CD8-positive, alpha-beta memory T cell (primary cell): ENCODE data around the gene CDK4. TPM values are rescaled to one million over a fixed set of nuclear protein-coding genes. Genes with fewer than 3 reads are reported as not detected.

Source experiments
- CTCF ChIA-PET: fragments of 350-600 bp; sonication (Branson Sonifier 250); formaldehyde crosslinking; loops from one replicate; lab custom pipeline; 2021; ENCODE audit warnings: antibody characterized with exemption; lab: Charles Lee
- POLR2A ChIA-PET: fragments of 350-600 bp; sonication (Branson Sonifier 250); formaldehyde crosslinking; loops from one replicate; lab custom pipeline; 2021; ENCODE audit warnings: antibody characterized with exemption; lab: Charles Lee
- DNase-seq, 5 donors: peaks; one replicate each; pipeline versions ENCODE4 v3.0.0 to v3.0.0-alpha.2; 2020 to 2022; ENCODE audit warnings: mixed read lengths in 1 of 5
- H3K27ac ChIP-seq: one replicate; pipeline ENCODE4 v1.7.0; 2013; ENCODE audit warnings: low read depth, mild to moderate bottlenecking, low read length, moderate library complexity
- H3K27me3 ChIP-seq: 2 replicates; pipeline ENCODE4 v1.7.0; 2013; ENCODE audit warnings: low read length, mild to moderate bottlenecking; ENCODE audit not compliant: insufficient read depth, poor library complexity, severe bottlenecking
- H3K36me3 ChIP-seq: 2 replicates; pipeline ENCODE4 v1.7.0; 2013; ENCODE audit warnings: mild to moderate bottlenecking, low read length, moderate library complexity; ENCODE audit not compliant: insufficient read depth
- H3K4me1 ChIP-seq: 2 replicates; pipeline ENCODE4 v1.7.0; 2013; ENCODE audit warnings: mild to moderate bottlenecking, low read length, moderate library complexity; ENCODE audit not compliant: insufficient read depth
- H3K4me3 ChIP-seq: 2 replicates; pipeline ENCODE4 v1.7.0; 2013; ENCODE audit warnings: mild to moderate bottlenecking, low read length
- H3K9me3 ChIP-seq: 2 replicates; pipeline ENCODE4 v1.7.0; 2013; ENCODE audit warnings: mild to moderate bottlenecking, low read length
- H3K27ac Mint-ChIP-seq, 8 donors: one replicate each; pipeline ENCODE4 v1.8.0; 2020 to 2021; ENCODE audit warnings: mixed read lengths in 8 of 8, mild to moderate bottlenecking in 6 of 8, inconsistent platforms in 3 of 8, moderate library complexity in 3 of 8
- H3K27me3 Mint-ChIP-seq, 2 donors: one replicate each; pipeline ENCODE4 v1.8.0; 2020 to 2021; ENCODE audit warnings: mixed read lengths in 2 of 2, mild to moderate bottlenecking in 1 of 2, moderate library complexity in 1 of 2
- H3K36me3 Mint-ChIP-seq, 3 donors: one replicate each; pipeline ENCODE4 v1.8.0; 2020 to 2021; ENCODE audit warnings: mixed read lengths in 3 of 3, inconsistent platforms in 1 of 3, mild to moderate bottlenecking in 1 of 3
- H3K4me1 Mint-ChIP-seq, 3 donors: one replicate each; pipeline ENCODE4 v1.8.0; 2020 to 2021; ENCODE audit warnings: mixed read lengths in 3 of 3, inconsistent platforms in 1 of 3, mild to moderate bottlenecking in 1 of 3
- H3K4me3 Mint-ChIP-seq, 7 donors: one replicate each; pipeline ENCODE4 v1.8.0; 2020 to 2021; ENCODE audit warnings: mixed read lengths in 7 of 7, mild to moderate bottlenecking in 6 of 7, moderate library complexity in 4 of 7, inconsistent platforms in 2 of 7
- H3K9me3 Mint-ChIP-seq, 5 donors: one replicate each; pipeline ENCODE4 v1.8.0; 2020 to 2022; ENCODE audit warnings: mixed read lengths in 5 of 5, mild to moderate bottlenecking in 3 of 5, moderate library complexity in 2 of 5, inconsistent platforms in 1 of 5
- polyA plus RNA-seq: library from polyadenylated mRNA; unstranded; fragments of 300-500 nt; fragmentation: Illumina TruSeq; gene quantifications from one replicate; pipeline ENCODE4 v1.2.3, GENCODE V29; 2021
- total RNA-seq, 2 experiments: library from RNA; stranded (reverse); gene quantifications; one replicate each; pipeline ENCODE4 v1.2.3, GENCODE V29; 2021

The CDK4 gene
- total and polyA plus RNA-seq, 3 experiments from 2014 or later = 76.0 to 304 (median 268) TPM

DNA sequence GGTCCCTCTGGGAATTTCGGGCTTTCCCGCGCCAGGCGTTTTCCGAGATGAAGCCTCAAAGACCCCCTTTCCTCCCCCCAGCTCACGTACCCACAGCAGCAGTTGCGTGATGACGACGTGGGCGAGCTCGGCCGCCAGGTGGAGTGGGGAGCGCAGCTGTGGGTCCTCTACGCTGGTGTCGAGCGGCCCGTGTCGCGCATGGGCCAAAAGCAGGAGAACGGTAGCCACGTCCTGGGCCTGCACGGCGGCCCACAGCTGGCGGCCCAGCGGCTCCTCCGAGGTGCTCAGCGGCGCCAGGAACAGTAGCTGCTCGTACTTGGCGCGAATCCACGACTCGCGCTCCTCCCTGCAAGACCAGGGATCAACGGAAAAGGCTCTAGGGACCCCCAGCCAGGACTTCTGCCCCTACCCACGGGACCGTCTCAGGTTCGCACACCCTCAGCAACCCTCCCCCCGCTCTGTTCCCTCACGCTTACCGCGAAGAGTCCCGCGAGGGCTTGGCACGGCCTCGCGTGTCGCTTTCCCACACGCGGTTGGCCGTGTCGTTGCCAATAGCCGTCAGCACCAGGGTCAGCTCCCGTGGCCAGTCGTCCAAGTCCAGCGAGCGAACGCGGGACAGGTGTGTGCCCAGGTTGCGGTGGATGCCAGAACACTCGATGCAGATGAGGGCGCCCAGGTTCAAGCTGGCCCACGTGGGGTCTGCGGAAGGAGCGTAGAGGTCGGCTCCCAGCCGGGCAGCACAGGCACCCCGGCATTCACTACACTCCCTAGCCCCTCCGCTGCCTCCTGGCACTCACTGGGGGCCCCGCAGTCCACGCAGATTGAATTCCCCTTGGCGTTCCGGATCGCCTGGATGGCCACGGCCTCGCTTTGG is 25.0 kb downstream of the CDK4 start:
- Mint-ChIP-seq H3K4me3 (no peak overlapping the region), H3K9me3 (no peaks in the 10 kb centered on the region), H3K4me1 (peaks cover 9 to 26% (median 15%) of the 10 kb centered on the region in 3 donors), H3K27ac (no peak overlapping the region), H3K36me3 (peaks cover 5 to 61% (median 11%) of the 10 kb centered on the region in 3 donors), H3K27me3 (peaks cover 0 to 1% of the 10 kb centered on the region in 2 donors)
- Histone ChIP-seq H3K27ac (no peak overlapping the region), H3K27me3 (no peaks in the 10 kb centered on the region), H3K9me3 (no peaks in the 10 kb centered on the region), H3K4me3 (no peak overlapping the region), H3K36me3 (peaks cover 36% of the 10 kb centered on the region), H3K4me1 (no peaks in the 10 kb centered on the region)
- ChIA-PET CTCF (interaction anchor here (1.8 to 3.0 kb wide), 2 partner anchors 14 to 18 kb away, joined by 5 to 11 read pairs; partner anchors contain the start of gene TSPAN31), POLR2A (interaction anchor here (0.5 kb wide), 1 partner anchor 1602 kb away, joined by 4 read pairs; no protein-coding TSS in a partner anchor)
- DNase-seq = no peak

GRCh38 chr12:57726151-57726883 is 25.8 kb downstream of the CDK4 start:
- peaks cover 0 to 1% of the 10 kb centered on the region in 2 donors for H3K27me3 Mint-ChIP-seq
- Histone ChIP-seq H3K36me3 (peaks cover 28% of the 10 kb centered on the region), H3K9me3 (no peaks in the 10 kb centered on the region), H3K4me3 (no peak overlapping the region), H3K27ac (no peak overlapping the region), H3K4me1 (no peaks in the 10 kb centered on the region), H3K27me3 (no peaks in the 10 kb centered on the region)
- ChIA-PET POLR2A (interaction anchor here (0.5 kb wide), 1 partner anchor 79 kb away, joined by 3 read pairs; no protein-coding TSS in a partner anchor), CTCF (interaction anchor here (1.8 to 3.0 kb wide), 2 partner anchors 15 to 18 kb away, joined by 5 to 11 read pairs; partner anchors contain the start of gene TSPAN31)
- peaks cover 9 to 29% (median 15%) of the 10 kb centered on the region in 3 donors for H3K4me1 Mint-ChIP-seq
- DNase-seq = peak in 1 of 5 donors; percentile 18
- peaks cover 9 to 59% (median 9%) of the 10 kb centered on the region in 3 donors for H3K36me3 Mint-ChIP-seq
- no peaks in the 10 kb centered on the region for H3K9me3 Mint-ChIP-seq
- H3K27ac Mint-ChIP-seq = no peak overlapping the region
- H3K4me3 Mint-ChIP-seq = peak overlapping the region in 1 of 7 donors; percentile 58

GRCh38 chr12:57725851-57726150 is 26.3 kb downstream of the CDK4 start:
- ChIA-PET CTCF (interaction anchor here (1.8 to 3.0 kb wide), 2 partner anchors 16 to 19 kb away, joined by 5 to 11 read pairs; partner anchors contain the start of gene TSPAN31), POLR2A (no interaction called here)
- Mint-ChIP-seq H3K27me3 (peaks cover 0 to 1% of the 10 kb centered on the region in 2 donors), H3K4me1 (peaks cover 9 to 29% (median 15%) of the 10 kb centered on the region in 3 donors), H3K4me3 (peak overlapping the region in 1 of 7 donors; percentile 58), H3K27ac (no peak overlapping the region), H3K36me3 (peaks cover 7 to 59% (median 9%) of the 10 kb centered on the region in 3 donors), H3K9me3 (no peaks in the 10 kb centered on the region)
- Histone ChIP-seq H3K4me3 (no peak overlapping the region), H3K9me3 (no peaks in the 10 kb centered on the region), H3K4me1 (no peaks in the 10 kb centered on the region), H3K36me3 (peaks cover 23% of the 10 kb centered on the region), H3K27ac (no peak overlapping the region), H3K27me3 (no peaks in the 10 kb centered on the region)
- DNase-seq = no peak

- DNase-seq = no peak
- Histone ChIP-seq H3K36me3 (peaks cover 20% of the 10 kb centered on the region), H3K4me1 (no peaks in the 10 kb centered on the region), H3K4me3 (no peak overlapping the region), H3K27ac (no peak overlapping the region), H3K27me3 (no peaks in the 10 kb centered on the region), H3K9me3 (no peaks in the 10 kb centered on the region)
- H3K27ac Mint-ChIP-seq = peak overlapping the region; percentile 35 to 98 (median 84)
- H3K4me3 Mint-ChIP-seq = no peak overlapping the region
- no peaks in the 10 kb centered on the region for H3K9me3 Mint-ChIP-seq
- peaks cover 7 to 59% (median 9%) of the 10 kb centered on the region in 3 donors for H3K36me3 Mint-ChIP-seq
- H3K4me1 Mint-ChIP-seq = peaks cover 9 to 29% (median 15%) of the 10 kb centered on the region in 3 donors
- H3K27me3 Mint-ChIP-seq = peaks cover 0 to 1% of the 10 kb centered on the region in 2 donors
- ChIA-PET POLR2A (interaction anchor here (0.7 to 0.8 kb wide), 2 partner anchors 12 to 619 kb away, joined by 7 to 10 read pairs; no protein-coding TSS in a partner anchor), CTCF (interaction anchor here (1.0 to 3.0 kb wide), 3 partner anchors 16 to 21 kb away, joined by 3 to 11 read pairs (median 5); partner anchors contain the start of gene TSPAN31)
Measured at GRCh38 chr12:57724936-57725740, 27.0 kb downstream of the CDK4 start.

- Mint-ChIP-seq H3K9me3 (no peaks in the 10 kb centered on the region), H3K27ac (peak overlapping the region; percentile 54 to 98 (median 84)), H3K4me3 (no peak overlapping the region), H3K4me1 (peaks cover 9 to 29% (median 15%) of the 10 kb centered on the region in 3 donors), H3K27me3 (peaks cover 0 to 1% of the 10 kb centered on the region in 2 donors), H3K36me3 (peaks cover 9 to 59% (median 11%) of the 10 kb centered on the region in 3 donors)
- no peak overlapping the region for H3K27ac ChIP-seq
- POLR2A ChIA-PET = interaction anchor here (0.7 to 1.0 kb wide), 3 partner anchors 13 to 618 kb away, joined by 4 to 10 read pairs (median 7); no protein-coding TSS in a partner anchor
- peaks cover 20% of the 10 kb centered on the region for H3K36me3 ChIP-seq
- H3K4me3 ChIP-seq = no peak overlapping the region
- CTCF ChIA-PET = interaction anchor here (1.0 kb wide), 2 partner anchors 17 to 20 kb away, joined by 3 read pairs; no protein-coding TSS in a partner anchor
- no peaks in the 10 kb centered on the region for H3K27me3 ChIP-seq
- DNase-seq = no peak
- H3K9me3 ChIP-seq = no peaks in the 10 kb centered on the region
- no peaks in the 10 kb centered on the region for H3K4me1 ChIP-seq
Measured at GRCh38 chr12:57724003-57724935, 27.8 kb downstream of the CDK4 start.

- peaks cover 0 to 1% of the 10 kb centered on the region in 2 donors for H3K27me3 Mint-ChIP-seq
- peak overlapping the region in 1 of 7 donors; percentile 23 for H3K4me3 Mint-ChIP-seq
- Histone ChIP-seq H3K4me3 (no peak overlapping the region), H3K27me3 (no peaks in the 10 kb centered on the region), H3K36me3 (peaks cover 25% of the 10 kb centered on the region), H3K27ac (no peak overlapping the region), H3K4me1 (no peaks in the 10 kb centered on the region), H3K9me3 (no peaks in the 10 kb centered on the region)
- peak overlapping the region in 7 of 8 donors; percentile 40 to 85 (median 72) for H3K27ac Mint-ChIP-seq
- ChIA-PET POLR2A (interaction anchor here (1.0 to 1.2 kb wide), 2 partner anchors 18 to 21 kb away, joined by 3 to 4 read pairs; partner anchors contain the start of gene TSPAN31), CTCF (interaction anchor here (1.0 kb wide), 1 partner anchor 18 kb away, joined by 3 read pairs; no protein-coding TSS in a partner anchor)
- H3K4me1 Mint-ChIP-seq = peaks cover 9 to 29% (median 15%) of the 10 kb centered on the region in 3 donors
- H3K9me3 Mint-ChIP-seq = no peaks in the 10 kb centered on the region
- H3K36me3 Mint-ChIP-seq = peaks cover 8 to 61% (median 15%) of the 10 kb centered on the region in 3 donors
- DNase-seq = no peak
Measured at GRCh38 chr12:57723630-57723962, 28.5 kb downstream of the CDK4 start.
